Colonic mucosa (tissue), 4 donors: ENCODE data around the gene EPGN. TPM values are rescaled to one million over a fixed set of nuclear protein-coding genes. Genes with fewer than 3 reads are reported as not detected.

Source experiments
- DNase-seq: peaks from one replicate; pipeline ENCODE4 v3.0.0-alpha.2; 2020
- H3K27ac ChIP-seq: fragments of 200-600 bp; one replicate; pipeline ENCODE4 v1.8.0; 2021
- H3K27me3 ChIP-seq: fragments of 200-600 bp; one replicate; pipeline ENCODE4 v1.8.0; 2021
- H3K36me3 ChIP-seq: fragments of 200-600 bp; one replicate; pipeline ENCODE4 v1.8.0; 2021
- H3K4me1 ChIP-seq: fragments of 200-600 bp; one replicate; pipeline ENCODE4 v1.8.0; 2021; ENCODE audit warnings: mild to moderate bottlenecking
- H3K4me3 ChIP-seq: fragments of 200-600 bp; one replicate; pipeline ENCODE4 v1.8.0; 2021
- H3K9ac ChIP-seq, 2 donors: one replicate each; pipeline ENCODE4 v1.7.0; 2013; ENCODE audit warnings: control low read depth in 2 of 2, low read depth in 2 of 2, low read length in 2 of 2
- H3K9me3 ChIP-seq: fragments of 200-600 bp; one replicate; pipeline ENCODE4 v1.8.0; 2021
- intact Hi-C: fragments of 100-400 bp; cut with DNase I; formaldehyde crosslinking; loops from one replicate; pipeline ENCODE4 v1.14.1; 2022
- total RNA-seq, 2 donors: library from RNA; stranded (reverse); fragmentation: NEBNext Ultra II Directional in 1 of 2; extraction: Animal tissue kit (Norgen Biotek cat#: 25700) in 1 of 2; gene quantifications; one replicate each; pipeline ENCODE4 v1.2.1, GENCODE V29; 2021
- TF ChIP-seq, protein P1 (sequence below): fragments of 200-600 bp; IDR thresholded peaks from one replicate; pipeline ENCODE4 v1.8.0; 2022; ENCODE audit warnings: antibody characterized with exemption, mild to moderate bottlenecking
- donor health status: healthy.
- donor health status: DM: no; HTN: no; CAD: no.
- donor health status: DM: no; HTN: no; CAD: no.

EPGN gene
- total RNA-seq, 2 donors from 2014 or later, result not detected

DNA sequence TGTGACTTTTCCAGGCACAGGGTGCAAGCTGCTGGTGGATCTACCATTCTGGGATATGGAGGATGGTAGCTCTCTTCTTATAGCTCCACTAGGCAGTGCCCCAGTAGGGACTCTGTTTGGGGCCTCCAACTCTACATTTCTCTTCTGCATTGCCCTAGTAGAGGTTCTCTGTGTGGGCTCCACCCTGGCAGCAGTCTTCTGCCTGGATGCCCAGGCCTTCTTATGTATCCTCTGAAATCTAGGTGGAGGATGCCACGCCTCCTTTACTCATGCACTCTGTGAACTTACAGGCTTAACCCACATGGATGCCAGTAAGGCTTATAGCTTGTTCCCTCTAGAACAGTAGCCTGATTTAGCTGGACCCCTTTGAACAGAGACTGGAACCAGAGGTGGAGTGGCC is 35.8 kb downstream of the EPGN start:
- Histone ChIP-seq H3K27me3 (no peaks in the 10 kb centered on the region), H3K4me3 (no peak overlapping the region), H3K9ac (no peak overlapping the region), H3K4me1 (no peaks in the 10 kb centered on the region), H3K9me3 (no peaks in the 10 kb centered on the region), H3K36me3 (no peaks in the 10 kb centered on the region), H3K27ac (no peak overlapping the region)
- intact Hi-C loops, result no loop called here
- TF ChIP-seq, protein P1, sequence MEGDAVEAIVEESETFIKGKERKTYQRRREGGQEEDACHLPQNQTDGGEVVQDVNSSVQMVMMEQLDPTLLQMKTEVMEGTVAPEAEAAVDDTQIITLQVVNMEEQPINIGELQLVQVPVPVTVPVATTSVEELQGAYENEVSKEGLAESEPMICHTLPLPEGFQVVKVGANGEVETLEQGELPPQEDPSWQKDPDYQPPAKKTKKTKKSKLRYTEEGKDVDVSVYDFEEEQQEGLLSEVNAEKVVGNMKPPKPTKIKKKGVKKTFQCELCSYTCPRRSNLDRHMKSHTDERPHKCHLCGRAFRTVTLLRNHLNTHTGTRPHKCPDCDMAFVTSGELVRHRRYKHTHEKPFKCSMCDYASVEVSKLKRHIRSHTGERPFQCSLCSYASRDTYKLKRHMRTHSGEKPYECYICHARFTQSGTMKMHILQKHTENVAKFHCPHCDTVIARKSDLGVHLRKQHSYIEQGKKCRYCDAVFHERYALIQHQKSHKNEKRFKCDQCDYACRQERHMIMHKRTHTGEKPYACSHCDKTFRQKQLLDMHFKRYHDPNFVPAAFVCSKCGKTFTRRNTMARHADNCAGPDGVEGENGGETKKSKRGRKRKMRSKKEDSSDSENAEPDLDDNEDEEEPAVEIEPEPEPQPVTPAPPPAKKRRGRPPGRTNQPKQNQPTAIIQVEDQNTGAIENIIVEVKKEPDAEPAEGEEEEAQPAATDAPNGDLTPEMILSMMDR, result no peak
- DNase-seq, result no peak

DNA sequence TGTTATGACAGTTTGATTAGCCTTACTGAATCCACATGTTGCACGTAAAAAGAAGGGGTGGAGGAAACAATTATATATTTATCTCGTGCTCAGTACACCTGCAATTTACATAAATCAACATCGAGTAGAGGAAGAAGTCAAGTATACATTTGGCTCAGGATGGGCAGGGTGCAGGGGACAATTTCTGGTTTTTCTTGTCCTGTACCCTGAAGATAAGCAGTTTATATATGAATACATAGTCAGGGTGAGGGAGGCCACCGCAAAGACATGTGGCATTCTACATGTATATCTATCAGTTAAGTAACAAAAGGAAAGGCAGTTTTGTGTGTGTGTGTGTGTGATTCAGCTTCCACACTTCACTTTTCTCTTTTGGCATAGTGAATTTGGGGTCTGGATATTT is 45.6 kb downstream of the EPGN start:
- H3K4me1 ChIP-seq, result no peaks in the 10 kb centered on the region
- no peaks in the 10 kb centered on the region for H3K9me3 ChIP-seq
- no peak overlapping the region for H3K27ac ChIP-seq
- H3K4me3 ChIP-seq, result no peak overlapping the region
- DNase-seq, result no peak
- no peaks in the 10 kb centered on the region for H3K27me3 ChIP-seq
- intact Hi-C loops, result no loop called here
- TF ChIP-seq, protein P1, result no peak
- no peak overlapping the region for H3K9ac ChIP-seq
- no peaks in the 10 kb centered on the region for H3K36me3 ChIP-seq

DNA sequence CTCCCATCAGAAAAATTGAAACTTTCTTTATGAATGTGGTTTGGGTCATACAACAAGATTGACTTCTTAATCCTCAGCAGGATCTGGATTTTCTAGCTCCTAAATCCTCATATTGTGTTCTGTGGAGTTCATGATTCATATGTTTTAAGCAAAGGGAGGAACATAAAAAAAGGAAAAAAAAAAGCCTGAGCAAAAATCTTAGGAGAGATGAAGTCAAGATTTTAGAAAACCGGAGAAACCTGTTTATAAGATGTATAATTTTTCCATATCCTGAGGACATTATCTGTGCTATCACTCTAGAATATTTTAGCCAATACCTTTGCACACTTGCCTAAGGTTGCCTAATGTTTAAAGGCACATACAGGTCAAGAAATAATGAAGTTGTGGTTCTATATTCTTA is 49.7 kb downstream of the EPGN start:
- Histone ChIP-seq H3K4me1 (no peaks in the 10 kb centered on the region), H3K4me3 (no peak overlapping the region), H3K27ac (no peak overlapping the region), H3K9ac (no peak overlapping the region), H3K27me3 (no peaks in the 10 kb centered on the region), H3K9me3 (no peaks in the 10 kb centered on the region), H3K36me3 (no peaks in the 10 kb centered on the region)
- no peak for DNase-seq
- TF ChIP-seq, protein P1, result no peak
- intact Hi-C loops, result no loop called here

DNA sequence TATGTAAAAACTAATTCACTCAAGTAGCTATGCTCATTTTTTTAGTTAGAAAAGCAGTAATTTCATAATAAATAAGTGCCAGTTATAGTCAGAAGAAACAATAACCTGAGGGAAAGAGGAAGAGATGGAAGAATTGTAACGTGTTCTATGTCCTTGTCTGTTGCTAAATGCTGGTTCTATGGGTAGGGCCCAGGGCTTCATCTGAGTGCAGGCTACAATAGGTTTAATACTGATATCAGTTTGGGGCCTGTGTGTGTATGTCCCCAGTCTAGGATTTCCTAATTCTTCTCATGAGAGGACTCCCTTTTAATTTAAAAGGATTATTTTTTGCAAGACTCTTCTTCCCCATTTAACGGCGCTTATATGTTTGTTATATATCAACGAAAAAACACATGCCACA is 53.4 kb downstream of the EPGN start:
- no peak overlapping the region for H3K4me3 ChIP-seq
- no peak overlapping the region for H3K9ac ChIP-seq
- no peaks in the 10 kb centered on the region for H3K9me3 ChIP-seq
- H3K27ac ChIP-seq, result no peak overlapping the region
- no peak for DNase-seq
- H3K4me1 ChIP-seq, result no peaks in the 10 kb centered on the region
- intact Hi-C loops, result no loop called here
- TF ChIP-seq, protein P1, result no peak
- H3K27me3 ChIP-seq, result no peaks in the 10 kb centered on the region
- no peaks in the 10 kb centered on the region for H3K36me3 ChIP-seq

DNA sequence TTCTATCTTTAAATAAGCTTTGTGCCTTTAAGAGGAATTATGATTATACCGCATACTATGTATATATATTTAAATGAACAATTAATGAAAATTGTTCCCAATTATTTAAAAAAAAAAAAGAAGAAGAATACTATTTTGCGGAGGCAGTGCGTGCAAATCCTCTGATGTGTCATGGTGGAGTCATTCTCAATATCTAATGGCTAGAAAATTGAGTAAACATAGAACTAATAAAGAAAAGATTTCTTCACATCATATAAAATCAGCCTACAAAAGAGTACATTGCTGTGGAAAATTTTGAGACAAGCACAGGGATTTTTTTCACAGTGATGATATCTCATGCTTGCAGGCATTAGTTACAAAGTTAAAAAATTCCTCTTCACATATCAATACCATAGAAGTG is 54.1 kb downstream of the EPGN start:
- no peak overlapping the region for H3K27ac ChIP-seq
- no peaks in the 10 kb centered on the region for H3K36me3 ChIP-seq
- intact Hi-C loops, result no loop called here
- H3K9ac ChIP-seq, result no peak overlapping the region
- DNase-seq, result no peak
- H3K4me3 ChIP-seq, result no peak overlapping the region
- H3K4me1 ChIP-seq, result no peaks in the 10 kb centered on the region
- no peaks in the 10 kb centered on the region for H3K27me3 ChIP-seq
- H3K9me3 ChIP-seq, result no peaks in the 10 kb centered on the region
- TF ChIP-seq, protein P1, result no peak

DNA sequence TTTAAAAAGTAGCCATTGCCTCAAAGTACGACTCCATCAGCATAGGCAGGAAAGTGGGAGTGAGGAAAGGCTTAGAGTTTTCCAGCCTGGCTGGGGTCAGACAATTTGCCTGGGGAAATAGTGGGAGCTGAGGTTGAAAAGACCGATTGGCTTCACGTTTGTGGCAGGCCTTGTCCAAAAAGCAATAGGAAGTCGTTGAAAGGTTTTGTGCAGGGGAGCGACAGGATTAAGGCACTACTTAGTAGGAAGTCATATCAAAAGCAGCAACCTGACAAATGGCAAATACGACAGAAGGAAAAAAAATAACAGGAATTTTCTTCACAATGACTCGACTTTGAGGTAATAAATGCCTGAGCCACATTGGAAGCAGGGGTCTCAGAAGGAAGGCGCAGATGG is 56.0 kb downstream of the EPGN start:
- no peaks in the 10 kb centered on the region for H3K9me3 ChIP-seq
- TF ChIP-seq, protein P1, result no peak
- no peak overlapping the region for H3K27ac ChIP-seq
- no peaks in the 10 kb centered on the region for H3K36me3 ChIP-seq
- H3K4me1 ChIP-seq, result no peaks in the 10 kb centered on the region
- H3K27me3 ChIP-seq, result no peaks in the 10 kb centered on the region
- no peak for DNase-seq
- no peak overlapping the region for H3K9ac ChIP-seq
- intact Hi-C loops, result no loop called here
- H3K4me3 ChIP-seq, result no peak overlapping the region
